Stimulated activated CD8-positive, alpha-beta memory T cell treated with anti-CD3 and anti-CD28 coated beads, Interleukin-15, amount 100 ng/mL, for 48 hours (primary cell): ENCODE measurements around the gene GJA10.

ENCODE experiments used
- DNase-seq, 2 donors: peaks; one replicate each; pipeline ENCODE4 v3.0.0-alpha.2; 2020; ENCODE audit warnings: low read depth in 2 of 2

Gene GJA10

GRCh38 chr6:89917216-89917615 lies 22.9 kb downstream of the GJA10 start:
- no peak for DNase-seq

GRCh38 chr6:89917801-89918366 lies 23.6 kb downstream of the GJA10 start:
- DNase-seq, result no peak

GRCh38 chr6:89921197-89921596 lies 26.9 kb downstream of the GJA10 start:
- no peak for DNase-seq

- DNase-seq, result no peak
Observed at GRCh38 chr6:89921691-89922090, 27.4 kb downstream of the GJA10 start.

- DNase-seq, result no peak
Observed at GRCh38 chr6:89924231-89924630, 30.0 kb downstream of the GJA10 start.

GRCh38 chr6:89925826-89926225 lies 31.6 kb downstream of the GJA10 start:
- no peak for DNase-seq

- DNase-seq, result no peak
Observed at GRCh38 chr6:89927264-89927663, 33.0 kb downstream of the GJA10 start.

GRCh38 chr6:89927791-89928550 lies 33.7 kb downstream of the GJA10 start:
- DNase-seq, result no peak

- no peak for DNase-seq
Observed at GRCh38 chr6:89928604-89929003, 34.3 kb downstream of the GJA10 start.

GRCh38 chr6:89930789-89931188 lies 36.5 kb downstream of the GJA10 start:
- DNase-seq, result no peak

GRCh38 chr6:89932245-89932802 lies 38.1 kb downstream of the GJA10 start:
- DNase-seq, result no peak

GRCh38 chr6:89934685-89935366 lies 40.6 kb downstream of the GJA10 start:
- no peak for DNase-seq

GRCh38 chr6:89936177-89936576 lies 41.9 kb downstream of the GJA10 start:
- DNase-seq, result no peak

- no peak for DNase-seq
Observed at GRCh38 chr6:89938014-89938413, 43.7 kb downstream of the GJA10 start.

GRCh38 chr6:89939144-89939543 lies 44.9 kb downstream of the GJA10 start:
- no peak for DNase-seq

- DNase-seq, result peak in 1 of 2 donors; percentile 36
Observed at GRCh38 chr6:89940225-89941027, 46.2 kb downstream of the GJA10 start.

GRCh38 chr6:89941031-89941762 lies 46.9 kb downstream of the GJA10 start:
- DNase-seq, result no peak

- no peak for DNase-seq
Observed at GRCh38 chr6:89941763-89942497, 47.7 kb downstream of the GJA10 start.

GRCh38 chr6:89942601-89943000 lies 48.3 kb downstream of the GJA10 start:
- no peak for DNase-seq

- DNase-seq, result no peak
Observed at GRCh38 chr6:89944181-89944755, 50.0 kb downstream of the GJA10 start.
